NOMO-1 treated with dmso at 0.1 percent for 144 hours (cell line): ENCODE measurements around the gene SPARC.

Experiments
- DNase-seq: peaks from one replicate; lab custom pipeline; 2025; ENCODE audit not compliant: unreplicated experiment; lab: John Stamatoyannopoulos, UW

Gene SPARC

DNA sequence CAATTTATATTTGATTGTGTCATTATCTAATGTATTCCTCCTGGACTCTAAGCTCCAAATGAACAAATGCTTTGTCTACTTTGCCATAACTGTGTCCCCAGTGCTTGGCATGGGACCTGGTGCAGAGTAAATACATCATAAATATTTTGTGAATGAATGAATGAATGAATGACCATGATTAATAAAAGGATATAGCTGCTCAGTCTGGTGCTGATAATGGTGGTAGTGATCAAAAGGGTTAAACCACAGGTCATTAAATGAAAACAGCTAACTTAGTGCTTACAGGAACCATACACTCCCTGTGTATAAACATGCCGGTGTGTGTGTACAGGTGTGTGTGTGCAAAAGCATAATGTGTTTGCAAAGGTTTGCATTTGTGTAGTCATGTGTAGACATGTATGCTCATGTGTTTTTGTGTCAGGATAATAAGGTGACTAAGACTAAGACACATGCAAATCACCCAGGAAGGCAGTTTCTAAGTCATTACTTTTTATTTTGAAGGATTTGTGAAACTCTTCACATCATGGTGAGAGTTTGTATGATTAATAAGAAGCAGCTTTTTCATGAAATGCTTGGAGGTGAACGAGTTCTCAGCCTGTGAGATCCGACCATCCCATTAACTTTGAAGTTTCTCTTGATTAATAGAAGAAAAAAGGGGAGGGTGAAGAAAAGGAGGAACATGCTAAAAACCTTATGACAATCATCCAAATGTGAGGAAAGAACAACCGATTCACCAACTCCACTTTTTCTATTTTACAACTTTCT, 24.6 kb downstream of the SPARC start:
- no peak for DNase-seq

DNA sequence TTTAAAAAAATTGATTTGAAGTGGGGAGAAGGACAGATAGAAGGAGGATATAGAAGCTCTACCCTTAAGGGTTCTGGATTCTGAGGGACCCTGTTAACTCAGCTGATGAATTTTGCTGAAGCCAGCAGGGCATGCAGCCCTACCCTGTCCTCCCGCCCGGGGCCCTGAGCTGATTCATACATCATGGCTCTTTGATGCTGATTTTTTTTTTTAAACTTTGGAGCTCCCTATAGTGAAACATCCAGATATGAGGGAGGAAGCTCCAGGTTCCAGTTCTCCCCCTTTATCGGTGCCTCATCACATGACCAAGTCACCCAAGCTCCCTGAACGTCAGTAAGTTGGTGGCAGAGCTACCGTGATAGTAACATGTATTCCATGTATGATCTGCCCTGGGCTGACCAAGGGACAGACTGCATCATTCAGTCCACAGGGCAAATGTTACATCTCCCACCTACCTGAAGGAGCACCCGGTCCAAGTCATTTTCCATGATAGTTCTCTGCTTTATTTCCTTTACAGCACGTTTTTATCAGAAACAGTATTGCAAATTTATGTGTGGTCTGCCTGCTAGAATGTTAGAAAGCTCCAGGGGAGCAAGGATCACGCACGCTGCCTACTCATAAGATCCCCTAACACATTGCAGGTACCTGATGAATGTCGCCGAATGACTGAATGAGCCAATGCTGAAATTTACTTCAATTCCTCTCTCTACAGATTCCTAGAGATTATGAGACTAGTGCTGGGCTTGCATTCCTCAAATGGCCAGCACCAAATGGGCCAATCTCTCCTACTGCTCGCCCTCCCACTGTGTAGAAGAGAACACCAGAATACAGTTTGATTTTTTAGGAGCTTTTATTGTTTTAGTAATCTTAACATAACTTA, 25.9 kb downstream of the SPARC start:
- no peak for DNase-seq

DNA sequence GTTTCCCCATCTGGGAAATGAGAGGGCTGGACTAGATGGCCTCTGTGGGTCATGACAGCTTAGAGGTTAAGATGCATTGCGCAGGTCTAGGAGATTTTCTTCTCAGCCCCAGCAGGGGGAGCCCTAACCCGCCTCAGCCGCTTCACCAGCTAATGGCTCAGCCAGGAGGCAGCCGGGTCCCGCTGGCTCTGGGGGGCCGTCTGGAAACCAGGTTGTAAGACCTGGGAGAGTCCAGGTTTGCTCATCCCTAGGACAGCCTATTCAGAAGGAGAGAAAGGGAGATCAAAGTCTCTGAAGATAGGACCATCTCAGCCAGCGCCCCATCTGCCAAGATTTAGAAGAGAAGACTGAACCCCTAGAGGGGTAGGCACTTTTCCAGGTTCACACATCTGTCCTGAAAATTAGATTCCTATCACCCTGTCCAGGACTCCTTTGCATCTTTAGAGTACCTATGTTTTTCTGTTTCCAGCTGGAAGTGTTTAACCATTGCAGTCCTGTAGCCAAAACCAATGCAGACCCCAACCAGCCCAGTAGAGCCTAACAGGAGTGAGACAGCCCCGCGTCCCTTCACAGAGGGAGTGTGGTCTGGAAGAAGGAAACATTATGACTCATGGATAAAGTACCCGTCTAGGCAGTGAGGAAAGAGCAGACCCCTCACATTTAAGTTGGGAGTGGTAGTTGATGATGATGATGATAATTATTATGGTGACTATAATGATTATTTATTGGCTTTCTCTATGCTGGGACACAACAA, 27.5 kb downstream of the SPARC start:
- DNase-seq, result peak; percentile 58

DNA sequence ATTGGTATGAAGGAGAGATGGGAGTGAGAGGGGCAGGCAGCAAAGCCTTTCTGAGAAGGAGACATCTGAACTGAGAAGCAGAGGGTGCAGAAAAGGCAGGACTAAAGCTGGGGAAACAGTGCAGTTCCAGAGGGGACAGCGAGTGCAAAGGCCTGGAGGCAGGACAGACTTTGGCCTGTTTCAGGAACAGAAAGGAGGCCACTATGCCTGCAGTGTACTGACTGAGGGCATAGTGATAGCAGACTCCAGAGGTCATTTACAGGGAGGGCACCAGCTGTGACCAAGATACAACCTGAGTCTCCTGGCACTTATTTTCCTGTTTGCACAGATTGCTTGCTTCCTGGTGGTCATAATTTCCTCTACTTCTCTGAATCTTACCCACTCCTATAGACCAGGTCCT, 29.6 kb downstream of the SPARC start:
- DNase-seq, result no peak

DNA sequence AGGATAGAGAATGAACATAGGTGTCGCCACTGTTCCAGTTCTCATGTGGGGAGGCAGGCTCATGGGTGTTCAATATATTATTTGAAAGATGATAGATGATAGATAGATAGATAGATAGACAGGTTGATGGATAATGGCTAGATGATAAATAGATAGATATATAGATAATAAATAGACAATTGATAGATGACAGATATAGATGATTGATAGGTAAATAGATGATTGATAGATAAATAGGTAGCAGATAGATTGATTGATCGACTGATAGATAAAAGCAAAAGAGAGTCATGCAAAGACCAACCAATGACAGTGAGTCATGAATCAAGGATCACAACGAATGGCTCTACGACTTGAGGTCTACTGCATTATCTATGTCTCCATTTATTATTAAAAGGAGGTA, 30.4 kb downstream of the SPARC start:
- DNase-seq, result no peak

DNA sequence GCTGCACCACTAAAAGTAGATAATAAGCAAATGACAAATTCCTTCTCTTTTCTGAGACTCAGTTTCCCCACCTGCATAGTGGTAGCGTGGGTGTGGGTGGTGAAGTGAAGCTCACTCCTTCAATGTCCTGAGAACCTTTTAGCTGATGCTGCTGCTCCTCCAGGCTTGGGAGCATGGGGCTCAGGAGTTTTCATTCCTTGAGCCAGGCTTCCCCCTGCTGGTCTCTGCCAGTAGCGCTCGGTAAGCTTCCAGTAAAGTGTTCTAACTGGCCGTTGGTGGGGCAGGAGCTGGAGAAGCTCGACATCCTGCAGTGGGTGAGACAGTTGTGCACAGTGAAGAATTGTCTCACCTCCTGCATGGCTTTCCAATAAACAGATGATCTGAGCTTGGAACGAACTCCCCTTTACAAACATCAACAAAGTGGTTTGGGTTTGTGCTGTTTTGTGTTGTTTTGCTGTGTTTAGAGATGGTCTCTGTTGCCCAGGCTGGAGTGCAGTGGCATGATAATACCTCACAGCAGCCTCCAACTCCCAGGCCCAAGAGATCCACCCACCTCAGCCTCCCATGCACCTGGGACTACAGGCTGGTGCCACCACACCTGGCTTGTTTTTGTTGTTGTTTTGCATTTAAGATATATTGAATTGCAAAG, 34.6 kb downstream of the SPARC start:
- peak; percentile 26 for DNase-seq

DNA sequence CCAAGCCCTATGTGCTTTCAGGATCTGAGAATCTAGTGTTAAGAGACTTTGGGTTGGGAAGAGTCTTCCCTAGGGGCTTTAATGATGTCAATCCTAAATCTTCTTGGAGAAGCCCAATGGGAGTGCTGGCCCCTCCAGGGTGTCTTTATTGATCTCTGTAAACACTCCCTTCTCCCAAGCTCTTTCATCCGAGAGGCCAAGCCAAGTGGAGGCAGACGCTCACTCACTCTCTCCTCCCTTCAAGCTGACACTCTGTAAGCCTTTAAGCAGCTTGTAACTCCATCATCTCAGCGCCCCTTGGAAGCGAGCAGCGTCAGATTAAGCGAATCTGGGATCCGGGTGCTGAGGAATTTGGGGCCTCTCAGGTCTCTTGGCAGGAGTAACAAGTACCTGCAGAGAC, 37.7 kb downstream of the SPARC start:
- no peak for DNase-seq

DNA sequence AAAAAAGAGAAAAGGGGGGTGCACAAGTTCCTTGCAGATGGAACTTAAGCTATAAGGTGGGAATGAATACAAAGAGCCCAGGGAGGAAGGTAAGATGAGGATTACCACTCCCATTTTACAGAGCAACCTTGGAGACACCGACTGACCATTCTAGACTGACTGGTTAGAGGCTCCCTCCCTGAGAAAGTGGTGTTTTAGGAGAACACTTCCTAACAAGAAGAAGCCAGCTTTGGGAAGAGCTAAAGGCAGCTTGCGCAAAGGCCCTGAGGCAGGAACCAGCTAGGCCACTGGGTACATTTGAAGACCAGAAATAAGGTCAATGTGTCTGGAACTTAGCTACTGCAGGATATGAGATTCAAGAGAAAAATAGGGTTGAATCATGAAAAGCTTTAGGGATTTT, 38.6 kb downstream of the SPARC start:
- DNase-seq, result no peak

DNA sequence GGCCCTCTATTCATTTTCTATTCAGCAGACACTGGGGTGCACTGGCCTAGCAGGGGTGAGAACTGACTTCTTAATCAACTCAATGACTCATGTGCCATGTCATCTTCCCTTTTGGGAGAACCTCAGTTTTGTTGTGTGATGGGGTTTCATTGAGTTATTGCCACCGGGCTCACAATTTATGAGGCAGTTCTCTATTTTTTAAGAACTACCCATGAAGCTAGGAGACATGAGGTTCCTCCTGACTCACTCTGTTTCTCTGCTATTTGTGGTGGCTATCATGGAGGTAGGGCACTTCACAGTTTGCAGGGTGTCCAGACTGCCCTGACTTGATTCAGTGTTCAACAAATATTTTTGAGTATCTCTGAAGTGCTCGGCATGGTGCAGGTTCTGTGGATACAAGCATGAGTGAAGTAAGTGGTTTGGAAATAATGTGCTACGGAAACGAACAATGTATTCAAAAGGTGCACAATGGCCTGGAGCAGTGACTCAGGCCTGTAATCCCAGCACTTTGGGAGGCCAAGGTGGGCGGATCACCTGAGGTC, 39.3 kb downstream of the SPARC start:
- peak; percentile 73 for DNase-seq

DNA sequence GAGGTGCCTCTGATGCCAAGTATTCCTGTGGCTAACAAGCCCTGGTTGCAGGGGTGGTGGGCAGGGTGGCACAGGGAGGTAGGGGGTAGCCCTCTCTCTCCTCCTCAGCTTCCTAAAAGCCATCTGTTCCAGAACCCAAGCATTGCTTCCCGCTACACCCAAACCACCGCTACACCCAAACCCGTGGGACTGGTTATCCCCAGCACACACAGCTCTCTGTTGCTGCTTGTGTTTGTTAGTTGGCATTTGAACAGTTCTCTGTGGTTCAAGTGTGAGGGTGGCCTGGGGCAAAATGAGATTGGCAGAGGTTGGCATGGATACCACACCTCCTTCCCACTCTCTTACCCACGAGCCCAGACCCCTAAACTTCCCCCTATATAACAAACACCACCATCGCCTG, 40.4 kb downstream of the SPARC start:
- DNase-seq, result no peak

DNA sequence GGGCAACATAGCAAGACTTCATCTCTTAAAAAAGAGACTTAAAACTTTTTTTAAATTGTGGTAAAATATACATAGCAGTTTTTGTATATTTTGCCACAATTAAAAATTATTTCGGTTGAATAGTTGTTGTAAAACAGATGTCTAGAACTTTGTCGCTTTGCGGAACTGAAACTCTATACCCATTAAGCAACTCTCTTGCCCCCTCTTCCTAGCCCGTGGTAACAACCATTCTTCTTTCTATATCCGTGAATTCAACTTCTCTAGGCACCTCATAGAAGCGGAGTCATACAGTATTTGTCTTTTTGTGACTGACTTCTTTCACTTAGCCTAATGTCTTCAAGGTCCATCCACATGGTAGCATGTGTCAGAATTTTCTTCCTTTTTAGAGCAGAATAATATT, 43.3 kb downstream of the SPARC start:
- DNase-seq, result peak; percentile 86

DNA sequence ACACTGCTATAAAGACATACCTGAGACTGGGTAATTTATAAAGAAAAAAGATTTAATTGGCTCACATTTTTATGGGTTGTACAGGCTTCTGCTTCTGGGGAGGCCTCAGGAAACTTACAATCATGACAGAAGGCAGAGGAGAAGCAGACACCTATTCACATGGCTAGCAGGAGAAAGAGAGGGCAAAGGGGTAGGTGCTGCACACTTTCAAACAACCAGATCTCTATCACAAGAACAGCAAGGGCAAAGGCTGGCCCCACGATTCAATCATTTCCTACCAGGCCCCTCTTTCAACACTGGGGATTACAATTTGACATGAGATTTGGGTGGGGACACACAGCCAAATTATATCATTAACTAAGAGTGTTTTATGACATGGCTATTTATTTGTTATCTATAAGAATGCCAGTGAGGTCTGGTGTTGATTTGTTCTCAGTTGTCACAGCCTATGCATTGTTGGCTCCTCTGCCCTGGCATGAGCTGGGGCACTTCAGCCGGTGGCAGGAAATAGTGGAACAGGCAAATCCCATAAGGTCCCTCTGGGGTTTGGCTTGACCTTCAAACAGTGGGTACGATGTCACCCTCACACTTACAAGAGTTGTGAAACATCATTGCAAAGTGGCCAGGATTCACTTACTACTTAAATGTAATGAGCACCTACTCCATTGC, 44.1 kb downstream of the SPARC start:
- DNase-seq, result no peak

DNA sequence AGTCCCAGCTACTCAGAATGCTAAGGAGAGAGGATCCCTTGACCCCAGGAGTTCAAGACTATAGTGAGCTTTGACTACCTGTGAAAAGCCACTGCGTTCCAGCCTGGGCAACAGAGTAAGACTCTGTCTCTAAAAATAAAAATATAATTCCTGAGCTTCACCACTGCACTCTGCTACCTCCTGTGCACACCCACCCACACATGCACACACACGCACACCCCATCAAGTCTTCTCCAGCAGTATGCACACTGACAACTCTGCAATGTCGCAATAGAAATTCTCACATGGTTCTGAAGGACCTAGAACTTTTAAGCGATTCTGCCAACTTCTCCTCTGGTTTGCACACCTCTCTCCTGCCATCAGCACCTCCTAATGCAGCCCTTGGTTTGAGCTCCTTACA, 48.1 kb downstream of the SPARC start:
- DNase-seq, result no peak

DNA sequence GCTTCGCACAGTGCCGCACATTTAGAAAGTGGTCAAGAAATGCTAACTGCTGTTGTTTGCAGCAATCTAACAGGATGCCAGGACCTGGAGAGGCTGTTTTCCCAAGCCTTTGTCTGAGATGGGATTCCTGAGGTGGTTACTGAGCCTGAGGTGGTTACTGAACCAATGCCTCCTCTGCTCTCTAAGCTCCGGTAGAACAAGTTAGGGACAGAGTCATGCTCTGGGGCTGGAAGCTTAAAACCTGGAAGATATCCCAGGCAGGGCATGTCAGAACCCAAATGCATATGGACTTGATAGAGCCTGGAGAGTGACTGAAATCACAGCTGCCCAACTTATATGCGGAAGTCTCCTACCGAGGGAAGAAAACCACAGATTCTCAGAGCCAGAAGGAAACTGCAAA, 49.0 kb downstream of the SPARC start:
- no peak for DNase-seq

DNA sequence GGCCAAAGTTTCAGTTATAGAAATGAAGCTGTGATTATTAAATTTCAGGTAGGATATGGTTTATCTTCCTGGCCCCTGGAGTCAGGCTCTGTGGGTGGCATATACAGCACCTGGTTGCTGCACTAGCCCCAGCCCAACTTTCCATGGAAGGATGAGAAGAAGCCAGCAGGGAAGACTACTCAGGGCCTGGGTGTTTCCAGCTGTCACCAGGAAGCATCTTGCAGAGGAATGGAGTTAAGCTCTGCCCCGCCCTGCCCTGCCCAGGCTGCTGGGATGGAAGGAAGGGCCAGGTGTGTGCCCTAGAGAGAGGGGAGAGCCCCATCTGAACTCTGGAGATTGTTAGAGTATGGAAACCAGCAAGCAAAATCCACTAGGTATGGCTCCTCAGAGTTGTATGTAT, 52.8 kb downstream of the SPARC start:
- DNase-seq, result no peak

DNA sequence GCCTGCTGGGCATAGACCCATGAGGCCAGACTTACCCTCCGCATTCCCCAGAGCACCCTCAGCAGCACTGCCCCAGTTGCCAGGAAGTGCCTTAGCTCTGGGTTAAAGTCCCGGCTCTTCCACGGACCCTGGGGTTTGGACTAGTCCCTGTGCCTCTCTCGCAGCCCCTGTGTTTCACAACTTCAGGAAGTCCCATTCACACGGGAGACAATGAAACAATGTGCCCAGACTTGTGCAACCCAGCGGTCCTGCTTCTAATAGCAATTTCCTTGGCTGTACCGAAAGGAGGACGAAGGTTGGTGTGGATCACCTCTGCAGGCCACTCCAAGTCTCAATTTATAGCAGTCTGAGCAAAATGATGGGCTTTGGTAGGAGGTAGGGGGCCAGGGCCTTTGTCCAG, 53.8 kb downstream of the SPARC start:
- DNase-seq, result no peak

DNA sequence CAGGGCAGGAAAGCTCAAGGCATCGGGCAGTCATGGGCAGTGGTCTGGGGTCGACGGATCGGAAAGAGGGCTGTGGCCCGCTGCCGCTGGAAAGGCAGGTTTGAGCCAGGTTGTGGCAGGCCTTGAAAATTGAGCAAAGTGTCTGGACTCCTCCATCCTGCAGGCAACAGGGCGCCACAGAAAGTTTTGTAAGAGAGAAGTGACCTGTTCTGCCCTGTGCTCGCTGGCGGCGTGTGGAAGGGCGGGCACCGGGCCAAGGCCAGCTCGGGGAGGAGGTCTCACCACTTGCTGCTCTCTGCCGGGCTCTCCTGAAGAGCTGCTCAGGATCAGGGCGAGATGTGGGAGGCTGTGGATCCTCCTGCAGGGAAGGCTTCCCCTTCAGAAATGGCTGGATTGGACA, 54.2 kb downstream of the SPARC start:
- no peak for DNase-seq

DNA sequence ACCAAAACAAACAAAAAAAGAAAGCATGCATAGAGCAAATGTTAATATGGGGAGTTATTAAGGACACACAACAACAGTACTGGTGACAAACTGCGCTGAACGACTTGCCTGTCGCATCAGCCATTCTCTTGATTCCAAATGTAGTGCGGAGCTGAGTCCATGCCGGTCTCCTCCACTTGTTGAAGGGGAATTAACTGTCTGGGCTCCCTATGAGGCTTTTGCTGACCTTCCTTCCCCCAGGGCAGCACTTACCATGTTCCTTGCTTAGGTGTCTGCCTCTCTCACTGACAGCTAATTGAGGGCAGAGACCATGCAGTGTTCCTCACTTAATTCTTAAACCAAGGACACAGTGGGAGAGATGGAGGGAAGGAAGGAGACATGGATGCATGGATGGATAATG, 54.8 kb downstream of the SPARC start:
- DNase-seq, result no peak

DNA sequence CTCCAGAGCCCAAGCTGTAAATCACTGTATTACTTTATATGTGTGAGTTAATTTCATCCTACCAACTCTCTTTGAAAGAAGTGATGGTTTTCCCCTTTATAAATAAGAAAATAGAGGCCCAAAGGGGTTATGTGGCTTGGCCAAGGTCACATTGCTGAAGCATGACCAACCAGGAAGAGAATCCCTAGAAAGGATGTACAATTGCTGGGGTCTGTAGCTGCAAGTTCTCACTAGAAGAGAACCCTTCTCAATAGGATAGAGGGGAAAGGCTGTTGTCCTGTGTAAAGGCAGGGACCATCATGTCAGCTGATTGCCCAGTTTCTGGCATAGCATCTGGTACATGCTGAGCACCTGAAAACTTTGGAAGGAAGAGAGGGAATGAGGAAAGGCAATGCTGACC, 56.6 kb downstream of the SPARC start:
- DNase-seq, result no peak

DNA sequence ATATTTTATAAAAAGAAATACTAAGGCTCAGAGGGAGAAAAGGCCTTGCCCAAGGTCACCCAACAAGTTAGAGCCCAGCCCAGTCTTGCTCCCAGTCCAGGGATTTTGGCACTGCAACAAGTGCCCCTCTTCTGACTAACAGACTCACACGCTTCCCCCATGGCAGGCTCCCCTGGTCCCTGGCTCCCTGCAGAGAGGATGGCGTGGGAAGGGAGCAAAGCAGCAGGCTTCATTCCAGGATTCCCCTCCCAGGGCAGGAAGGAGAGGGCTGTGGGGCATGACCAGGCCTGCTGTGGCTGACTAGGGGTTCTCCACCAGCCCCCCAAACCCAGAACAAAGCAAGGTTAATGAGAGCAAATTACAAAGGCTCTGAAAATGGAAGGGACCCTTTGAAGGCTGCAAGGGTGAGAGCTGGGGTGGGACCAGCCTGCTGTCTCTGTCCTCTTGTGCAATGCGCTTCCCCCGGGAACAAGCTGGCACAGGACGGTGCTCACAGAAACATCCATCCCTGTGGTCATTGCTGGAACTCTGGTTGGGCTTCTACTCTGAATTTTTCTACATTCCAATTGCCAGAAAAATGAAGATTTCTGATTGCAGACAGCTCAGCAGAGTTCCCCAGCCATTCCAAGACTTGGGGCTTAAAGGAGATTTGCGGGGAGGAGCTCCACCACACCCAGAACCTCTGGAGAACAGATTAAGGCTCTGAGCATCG, 58.4 kb downstream of the SPARC start:
- DNase-seq, result no peak
